ENCODE results near the gene CSF1.
"Not testable (repeated sequence)": the region's sequence is repeated elsewhere in the genome, so short reads cannot be mapped to it uniquely, and the experiment has no call there.

Gene CSF1, protein sequence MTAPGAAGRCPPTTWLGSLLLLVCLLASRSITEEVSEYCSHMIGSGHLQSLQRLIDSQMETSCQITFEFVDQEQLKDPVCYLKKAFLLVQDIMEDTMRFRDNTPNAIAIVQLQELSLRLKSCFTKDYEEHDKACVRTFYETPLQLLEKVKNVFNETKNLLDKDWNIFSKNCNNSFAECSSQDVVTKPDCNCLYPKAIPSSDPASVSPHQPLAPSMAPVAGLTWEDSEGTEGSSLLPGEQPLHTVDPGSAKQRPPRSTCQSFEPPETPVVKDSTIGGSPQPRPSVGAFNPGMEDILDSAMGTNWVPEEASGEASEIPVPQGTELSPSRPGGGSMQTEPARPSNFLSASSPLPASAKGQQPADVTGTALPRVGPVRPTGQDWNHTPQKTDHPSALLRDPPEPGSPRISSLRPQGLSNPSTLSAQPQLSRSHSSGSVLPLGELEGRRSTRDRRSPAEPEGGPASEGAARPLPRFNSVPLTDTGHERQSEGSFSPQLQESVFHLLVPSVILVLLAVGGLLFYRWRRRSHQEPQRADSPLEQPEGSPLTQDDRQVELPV

DNA sequence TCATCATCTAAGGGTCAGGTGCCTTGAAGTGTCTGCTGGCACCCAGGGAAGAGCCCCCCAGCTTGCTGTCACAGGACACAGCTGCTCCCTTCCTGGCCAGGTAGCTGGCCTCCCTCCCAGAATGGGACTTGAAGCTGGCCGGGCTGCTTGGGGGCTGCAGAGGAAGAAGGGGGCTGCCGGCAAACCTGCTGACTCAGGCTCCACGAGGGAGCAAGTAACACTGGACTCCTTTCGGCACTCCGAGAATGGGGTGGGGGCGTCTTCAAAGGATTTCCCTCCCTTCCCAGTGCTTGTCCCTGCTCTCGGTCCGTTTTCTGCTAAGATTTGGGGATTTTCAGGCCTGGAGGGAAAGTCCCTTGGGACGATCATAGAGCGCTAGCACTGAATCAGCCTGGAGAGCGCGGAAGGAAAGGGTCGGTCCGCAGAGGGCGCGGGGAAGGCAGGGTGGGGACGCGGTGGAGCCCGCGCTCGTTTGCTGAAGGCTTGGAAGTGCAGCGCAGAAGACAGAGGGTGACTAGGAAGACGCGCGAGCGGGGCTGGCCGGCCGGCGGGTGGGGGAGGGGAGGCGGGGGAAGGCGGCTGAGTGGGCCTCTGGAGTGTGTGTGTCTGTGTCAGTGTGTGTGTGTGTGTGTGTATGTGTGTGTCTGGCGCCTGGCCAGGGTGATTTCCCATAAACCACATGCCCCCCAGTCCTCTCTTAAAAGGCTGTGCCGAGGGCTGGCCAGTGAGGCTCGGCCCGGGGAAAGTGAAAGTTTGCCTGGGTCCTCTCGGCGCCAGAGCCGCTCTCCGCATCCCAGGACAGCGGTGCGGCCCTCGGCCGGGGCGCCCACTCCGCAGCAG lies at the start of gene CSF1:
Gene CSF1 (plus strand): TSS at position 727 of the 840 bp plus-strand sequence. CDS start 175 bp downstream, outside the sequence.
- TF ChIP-seq, protein P1, sequence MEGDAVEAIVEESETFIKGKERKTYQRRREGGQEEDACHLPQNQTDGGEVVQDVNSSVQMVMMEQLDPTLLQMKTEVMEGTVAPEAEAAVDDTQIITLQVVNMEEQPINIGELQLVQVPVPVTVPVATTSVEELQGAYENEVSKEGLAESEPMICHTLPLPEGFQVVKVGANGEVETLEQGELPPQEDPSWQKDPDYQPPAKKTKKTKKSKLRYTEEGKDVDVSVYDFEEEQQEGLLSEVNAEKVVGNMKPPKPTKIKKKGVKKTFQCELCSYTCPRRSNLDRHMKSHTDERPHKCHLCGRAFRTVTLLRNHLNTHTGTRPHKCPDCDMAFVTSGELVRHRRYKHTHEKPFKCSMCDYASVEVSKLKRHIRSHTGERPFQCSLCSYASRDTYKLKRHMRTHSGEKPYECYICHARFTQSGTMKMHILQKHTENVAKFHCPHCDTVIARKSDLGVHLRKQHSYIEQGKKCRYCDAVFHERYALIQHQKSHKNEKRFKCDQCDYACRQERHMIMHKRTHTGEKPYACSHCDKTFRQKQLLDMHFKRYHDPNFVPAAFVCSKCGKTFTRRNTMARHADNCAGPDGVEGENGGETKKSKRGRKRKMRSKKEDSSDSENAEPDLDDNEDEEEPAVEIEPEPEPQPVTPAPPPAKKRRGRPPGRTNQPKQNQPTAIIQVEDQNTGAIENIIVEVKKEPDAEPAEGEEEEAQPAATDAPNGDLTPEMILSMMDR (IDR thresholded peaks at IDR 0.05; ENCODE audit: low read depth, low read length): no peak; the same call in none of the 2 replicates
- peak; percentile 86 for DNase-seq (ENCODE audit: extremely low read depth, low read depth)

- not testable (repeated sequence) for DNase-seq (ENCODE audit: extremely low read depth, low read depth)
These were observed 49.0 kb upstream of the CSF1 start for GRCh38 chr1:109861616-109862015.

DNA sequence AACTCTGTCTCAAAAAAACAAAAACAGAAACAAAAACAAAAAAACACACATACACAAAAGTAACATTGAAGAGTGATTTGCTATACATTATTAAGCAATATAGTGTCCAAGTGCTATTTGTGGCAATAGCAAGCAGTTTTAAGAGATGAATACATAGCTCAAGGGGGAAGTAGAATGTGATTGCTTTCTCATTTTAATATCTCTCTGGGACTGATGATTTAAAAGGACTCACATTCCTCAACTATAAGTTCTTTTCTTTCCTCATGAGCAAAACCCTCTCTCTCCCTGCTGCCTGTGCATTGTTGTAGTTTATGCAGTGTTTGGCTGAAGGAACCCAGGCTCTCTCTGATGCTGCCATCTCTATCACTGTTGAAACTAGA lies 47.0 kb upstream of the CSF1 start:
- TF ChIP-seq, protein P1 (IDR thresholded peaks at IDR 0.05; ENCODE audit: low read depth, low read length): no peak
- no peak for DNase-seq (ENCODE audit: extremely low read depth, low read depth)

GRCh38 chr1:109864047-109864822 lies 46.4 kb upstream of the CSF1 start:
- TF ChIP-seq, protein P1 (IDR thresholded peaks at IDR 0.05; ENCODE audit: low read depth, low read length): no peak
- no peak for DNase-seq (ENCODE audit: extremely low read depth, low read depth)

- TF ChIP-seq, protein P1 (IDR thresholded peaks at IDR 0.05; ENCODE audit: low read depth, low read length): no peak
- DNase-seq (ENCODE audit: extremely low read depth, low read depth): no peak
These were observed 45.6 kb upstream of the CSF1 start for GRCh38 chr1:109864930-109865612.

DNA sequence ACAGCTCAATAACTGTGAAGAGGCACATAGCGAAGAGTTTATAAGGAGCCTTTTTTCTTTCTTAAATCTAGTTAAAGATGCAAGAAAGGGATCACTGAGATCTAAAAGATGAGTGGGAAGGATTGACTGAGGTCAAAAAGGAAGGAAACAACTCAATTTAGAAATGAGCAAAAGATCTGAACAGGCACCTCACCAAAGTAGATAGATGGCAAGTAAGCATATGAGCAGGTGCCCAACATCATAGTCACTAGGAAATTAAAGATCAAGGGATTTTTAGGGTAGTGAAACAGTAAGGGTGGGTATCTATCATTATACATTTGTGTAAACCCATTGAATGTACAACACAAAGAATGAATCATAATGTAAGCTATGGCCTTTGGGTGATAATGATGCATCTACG lies 44.6 kb upstream of the CSF1 start:
- DNase-seq (ENCODE audit: extremely low read depth, low read depth): no peak
- TF ChIP-seq, protein P1 (IDR thresholded peaks at IDR 0.05; ENCODE audit: low read depth, low read length): no peak

Measured in AG09319 (cell line).